HuH-7 (cell line): Measurements from ENCODE around the gene ARVCF.

ENCODE experiments used
- DNase-seq: peaks from one replicate; pipeline ENCODE4 v3.0.0; 2011; ENCODE audit warnings: low spot score

ARVCF gene

GRCh38 chr22:19998991-19999820 lies 17.4 kb downstream of the ARVCF start:
- no peak for DNase-seq

GRCh38 chr22:19998232-19998951 lies 18.2 kb downstream of the ARVCF start:
- no peak for DNase-seq

GRCh38 chr22:19997561-19998231 lies 18.9 kb downstream of the ARVCF start:
- no peak for DNase-seq

GRCh38 chr22:19996694-19997384 lies 19.8 kb downstream of the ARVCF start:
- DNase-seq, result no peak

GRCh38 chr22:19995611-19996339 lies 20.8 kb downstream of the ARVCF start:
- DNase-seq, result no peak

GRCh38 chr22:19994851-19995610 lies 21.6 kb downstream of the ARVCF start:
- no peak for DNase-seq

GRCh38 chr22:19993926-19994325 lies 22.7 kb downstream of the ARVCF start:
- no peak for DNase-seq

GRCh38 chr22:19992921-19993355 lies 23.7 kb downstream of the ARVCF start:
- DNase-seq, result no peak

- no peak for DNase-seq
Observed at GRCh38 chr22:19992481-19992911, 24.1 kb downstream of the ARVCF start.

GRCh38 chr22:19991645-19992451 lies 24.8 kb downstream of the ARVCF start:
- no peak for DNase-seq

GRCh38 chr22:19991395-19991644 lies 25.3 kb downstream of the ARVCF start:
- no peak for DNase-seq

- DNase-seq, result no peak
Observed at GRCh38 chr22:19990609-19991394, 25.8 kb downstream of the ARVCF start.

- DNase-seq, result no peak
Observed at GRCh38 chr22:19990188-19990587, 26.4 kb downstream of the ARVCF start.

- no peak for DNase-seq
Observed at GRCh38 chr22:19989725-19990067, 26.9 kb downstream of the ARVCF start.

- no peak for DNase-seq
Observed at GRCh38 chr22:19988965-19989724, 27.5 kb downstream of the ARVCF start.

- no peak for DNase-seq
Observed at GRCh38 chr22:19988331-19988808, 28.3 kb downstream of the ARVCF start.

GRCh38 chr22:19987394-19988306 lies 29.0 kb downstream of the ARVCF start:
- no peak for DNase-seq
